NOMO-1 (cell line): Measurements from ENCODE around the gene ARL2BP.
"Not testable (repeated sequence)": the region's sequence is repeated elsewhere in the genome, so short reads cannot be mapped to it uniquely, and the experiment has no call there.

Experiments
- DNase-seq, 2 experiments: peaks; one replicate each; lab custom pipeline; 2025; ENCODE audit not compliant: unreplicated experiment in 2 of 2; lab: John Stamatoyannopoulos, UW

ARL2BP gene

DNA sequence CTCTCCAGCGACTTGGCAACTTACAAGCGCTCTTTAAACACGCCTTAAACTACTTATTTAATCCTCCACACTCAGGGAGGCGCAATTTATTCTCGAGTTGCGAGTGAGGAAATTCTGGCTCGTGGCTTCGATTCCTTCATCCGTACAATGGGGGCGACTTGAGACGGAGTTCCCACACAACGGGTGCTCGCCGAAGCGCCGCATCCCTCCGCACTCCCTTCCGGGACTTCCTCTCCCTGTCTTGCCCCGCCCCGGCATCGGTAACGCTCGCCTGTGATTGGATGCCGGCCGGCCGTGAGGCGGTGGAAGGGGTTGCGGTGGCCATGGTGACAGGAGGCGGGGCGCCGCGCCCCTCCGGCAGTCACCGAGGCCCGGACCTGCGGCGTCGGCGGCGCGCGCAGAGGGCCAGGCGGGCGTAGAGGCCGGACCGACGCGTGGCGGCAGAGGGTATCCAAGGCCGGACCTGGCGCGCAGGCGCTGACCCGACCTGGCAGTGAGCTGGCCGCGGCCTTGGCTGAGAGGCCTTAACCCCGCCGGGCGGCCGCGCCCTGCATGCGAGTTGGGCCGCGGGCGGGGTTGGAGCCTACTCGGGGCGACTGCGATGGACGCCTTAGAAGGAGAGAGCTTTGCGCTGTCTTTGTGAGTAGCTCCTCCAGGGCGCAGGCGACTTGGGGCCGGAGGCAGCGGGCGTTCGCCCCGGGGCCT, at the start of gene ARL2BP:
Gene ARL2BP (plus strand): TSS at position 493 of the 705 bp plus-strand sequence. CDS start 109 bp downstream, at position 602.
- DNase-seq, result peak; percentile 96 to 98

DNA sequence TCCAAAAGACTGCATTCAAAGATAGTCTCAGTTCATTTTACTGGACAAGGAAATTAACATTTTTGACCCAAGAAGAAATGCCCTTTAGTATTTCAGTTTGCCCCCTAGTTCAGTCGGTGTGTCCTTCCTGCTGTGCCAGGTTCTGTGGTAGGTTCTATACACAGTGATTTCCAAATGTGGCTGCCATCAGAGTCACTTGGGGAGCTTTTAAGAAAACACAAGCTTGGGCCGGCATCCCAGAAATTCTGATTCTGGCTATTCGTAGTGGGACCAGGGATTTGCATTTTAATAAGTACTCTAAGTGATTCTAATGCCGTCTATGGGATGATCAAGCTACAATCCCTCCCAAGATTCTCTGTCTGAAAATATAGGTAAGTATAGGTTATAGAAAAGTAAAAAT, 48.8 kb upstream of the ARL2BP start:
- DNase-seq, result no peak

DNA sequence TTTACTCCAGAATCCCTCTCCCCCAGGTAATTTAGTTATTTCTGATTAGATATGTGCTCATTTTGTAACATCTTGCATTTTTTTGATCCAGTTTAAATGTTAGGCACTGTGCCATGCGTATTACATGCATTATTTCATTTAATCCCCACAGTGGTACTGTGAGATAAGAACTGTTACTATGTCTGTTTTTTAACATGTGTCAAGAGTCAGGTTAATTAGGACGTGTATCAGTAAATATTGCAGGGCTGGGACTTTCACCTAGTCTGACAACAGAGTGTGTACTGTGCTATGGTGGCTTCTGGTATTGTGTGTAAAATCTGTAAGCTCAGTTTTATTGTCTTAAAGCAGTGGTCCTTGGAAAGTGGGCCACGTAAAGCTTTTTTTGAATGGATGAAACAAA, 48.3 kb upstream of the ARL2BP start:
- DNase-seq, result no peak

DNA sequence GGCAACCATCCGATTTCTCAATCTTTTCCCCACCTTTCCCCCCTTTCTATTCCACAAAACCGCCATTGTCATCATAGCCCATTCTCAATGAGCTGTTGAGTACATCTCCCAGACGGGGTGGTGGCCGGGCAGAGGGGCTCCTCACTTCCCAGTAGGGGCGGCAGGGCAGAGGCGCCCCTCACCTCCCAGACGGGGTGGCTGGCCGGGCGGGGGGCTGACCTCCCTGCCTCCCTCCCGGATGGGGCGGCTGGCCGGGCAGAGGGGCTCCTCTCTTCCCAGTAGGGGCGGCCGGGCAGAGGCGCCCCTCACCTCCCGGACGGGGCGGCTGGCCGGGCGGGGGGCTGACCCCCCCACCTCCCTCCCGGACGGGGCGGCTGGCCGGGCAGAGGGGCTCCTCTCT, 44.7 kb upstream of the ARL2BP start:
- DNase-seq, result not testable (repeated sequence)

DNA sequence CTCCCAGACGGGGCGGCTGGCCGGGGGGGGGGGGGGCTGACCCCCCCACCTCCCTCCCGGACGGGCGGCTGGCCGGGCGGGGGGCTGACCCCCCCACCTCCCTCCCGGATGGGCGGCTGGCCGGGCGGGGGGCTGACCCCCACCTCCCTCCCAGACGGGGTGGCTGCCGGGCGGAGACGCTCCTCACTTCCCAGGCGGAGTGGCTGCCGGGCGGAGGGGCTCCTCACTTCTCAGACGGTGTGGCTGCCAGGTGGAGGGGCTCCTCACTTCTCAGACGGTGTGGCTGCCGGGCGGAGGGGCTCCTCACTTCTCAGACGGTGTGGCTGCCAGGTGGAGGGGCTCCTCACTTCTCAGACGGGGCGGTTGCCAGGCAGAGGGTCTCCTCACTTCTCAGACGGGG, 44.1 kb upstream of the ARL2BP start:
- DNase-seq, result not testable (repeated sequence)

DNA sequence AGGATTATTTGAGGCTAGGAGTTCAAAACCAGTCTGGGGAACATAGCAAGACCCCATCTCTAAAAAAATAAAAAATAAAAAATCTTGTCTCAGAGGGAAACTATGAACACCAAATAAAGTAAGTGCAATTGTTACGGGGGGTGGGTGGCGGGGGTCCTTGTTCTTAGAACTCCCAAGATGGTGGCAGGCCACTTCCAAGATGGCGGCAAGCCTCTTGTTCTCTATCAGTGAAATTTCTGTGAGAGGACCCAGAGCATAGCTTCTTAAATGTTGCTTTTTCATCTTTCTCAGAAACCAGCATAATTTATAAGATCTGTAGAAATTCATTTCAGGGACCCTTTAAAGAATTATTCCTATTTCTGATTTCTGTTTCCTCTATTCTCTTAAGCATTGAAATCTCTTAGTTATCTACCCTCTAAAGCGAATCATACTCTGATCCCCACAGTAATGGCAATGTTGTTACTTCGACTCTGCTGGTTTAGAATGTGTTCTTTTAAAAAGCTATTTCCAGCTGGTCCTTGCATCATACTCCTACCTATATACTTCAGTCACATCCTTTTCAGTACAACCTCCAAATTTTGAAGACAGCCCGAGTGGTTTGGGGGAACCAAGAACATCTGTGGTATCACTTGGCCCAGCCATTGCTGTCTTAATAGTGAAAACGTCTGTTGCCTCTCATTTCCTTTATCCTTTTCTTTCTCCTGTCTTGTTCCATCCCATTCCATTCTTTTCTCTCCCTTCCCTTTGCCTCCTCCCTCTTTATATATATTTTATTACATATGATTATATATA, 42.8 kb upstream of the ARL2BP start:
- no peak for DNase-seq

DNA sequence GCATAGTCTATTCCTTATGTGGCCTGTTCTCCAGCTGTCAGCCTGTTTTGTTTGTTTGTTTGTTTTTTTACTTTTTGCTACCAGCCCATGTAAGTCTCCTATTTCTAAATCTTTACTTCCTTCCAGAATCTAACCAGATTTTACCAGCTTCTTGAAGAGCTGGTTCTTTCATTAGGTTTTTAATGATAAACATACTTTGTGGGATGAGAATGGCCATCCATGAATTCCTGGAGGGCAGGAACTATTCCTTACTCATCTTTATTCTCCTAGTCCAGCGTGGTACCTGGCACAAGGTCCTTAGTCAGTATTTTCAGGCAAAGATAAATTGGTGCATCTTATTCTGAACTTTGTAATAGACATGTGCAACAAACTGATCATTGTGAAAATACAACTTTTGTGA, 41.6 kb upstream of the ARL2BP start:
- DNase-seq, result no peak

DNA sequence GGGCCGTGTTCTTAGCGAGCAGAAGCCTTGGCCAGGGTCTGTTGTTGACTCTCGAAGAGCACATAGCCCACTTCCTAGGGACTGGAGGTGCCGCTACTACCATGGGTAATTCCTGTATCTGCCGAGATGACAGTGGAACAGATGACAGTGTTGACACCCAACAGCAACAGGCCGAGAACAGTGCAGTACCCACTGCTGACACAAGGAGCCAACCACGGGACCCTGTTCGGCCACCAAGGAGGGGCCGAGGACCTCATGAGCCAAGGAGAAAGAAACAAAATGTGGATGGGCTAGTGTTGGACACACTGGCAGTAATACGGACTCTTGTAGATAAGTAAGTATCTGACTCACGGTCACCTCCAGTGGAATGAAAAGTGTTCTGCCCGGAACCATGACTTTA, 40.4 kb upstream of the ARL2BP start:
- DNase-seq, result no peak

DNA sequence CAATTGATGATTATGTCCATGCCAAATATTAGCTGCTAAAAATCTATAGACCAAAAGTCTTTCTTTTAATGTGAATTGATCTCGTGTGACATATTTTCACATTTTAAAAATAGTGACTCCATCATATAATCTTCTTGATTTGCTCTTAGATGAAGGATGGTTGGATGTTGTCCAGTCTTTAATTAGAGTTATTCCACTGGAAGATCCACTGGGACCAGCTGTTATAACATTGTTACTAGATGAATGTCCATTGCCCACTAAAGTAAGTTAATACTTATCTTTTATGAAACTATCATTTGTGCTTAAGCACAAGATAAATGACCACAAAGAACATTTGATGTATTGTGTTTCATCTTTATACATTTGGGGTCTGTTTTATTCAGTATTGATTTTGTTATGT, 36.1 kb upstream of the ARL2BP start:
- DNase-seq, result no peak

DNA sequence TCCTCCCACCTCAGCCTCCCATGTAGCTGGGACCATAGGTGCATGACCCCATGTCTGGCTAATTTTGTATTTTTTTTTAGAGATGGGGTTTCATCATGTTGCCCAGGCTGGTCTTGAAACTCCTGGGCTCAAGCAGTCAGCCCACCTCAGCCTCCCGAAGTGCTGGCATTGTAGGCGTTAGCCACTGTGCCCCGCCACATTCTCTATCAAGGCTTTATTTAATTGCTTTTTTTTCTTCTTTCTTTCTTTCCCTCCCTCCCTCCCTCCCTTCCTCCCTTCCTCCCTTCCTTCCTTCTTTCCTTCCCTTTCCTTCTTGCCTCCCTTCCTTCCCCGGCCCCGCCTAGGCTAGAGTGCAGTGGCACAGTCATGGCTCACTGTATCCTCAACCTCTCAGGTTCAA, 35.3 kb upstream of the ARL2BP start:
- no peak for DNase-seq

DNA sequence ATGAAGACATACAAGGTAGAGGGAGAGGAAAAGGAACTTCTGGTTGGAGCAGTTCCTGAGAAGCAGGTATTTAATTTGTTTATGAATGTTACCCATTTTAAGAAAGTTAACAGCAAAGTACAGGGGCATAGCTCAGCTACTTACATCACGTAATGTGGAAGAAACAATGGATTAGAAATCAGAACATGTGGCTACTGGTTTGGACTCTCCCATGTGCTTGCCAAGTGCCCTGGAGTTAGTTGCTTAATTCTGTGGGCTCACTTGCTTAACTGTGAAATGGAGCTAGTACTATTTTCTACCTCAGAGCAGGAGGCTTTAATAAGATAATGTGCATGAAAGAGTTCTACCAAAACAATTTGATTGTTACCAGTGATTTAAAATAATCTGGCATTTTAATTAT, 31.6 kb upstream of the ARL2BP start:
- DNase-seq, result no peak

DNA sequence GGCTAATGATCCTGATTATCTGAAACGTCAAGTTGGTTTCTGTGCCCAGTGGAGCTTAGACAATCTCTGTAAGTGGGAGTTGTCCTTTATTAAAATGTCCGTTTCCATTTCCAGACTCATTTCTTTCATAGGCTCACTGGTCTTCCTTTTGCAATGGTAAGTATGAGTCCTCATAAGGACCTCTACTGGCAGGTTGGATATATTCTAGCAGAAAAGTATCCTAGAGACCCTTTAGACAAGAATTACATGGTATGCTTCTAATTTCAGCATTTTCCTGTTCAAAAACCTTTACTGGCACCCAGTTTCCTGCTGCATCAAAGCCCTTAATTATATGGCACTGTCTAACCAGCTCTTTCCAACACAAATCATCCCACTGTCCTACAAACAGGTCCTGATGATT, 28.1 kb upstream of the ARL2BP start:
- DNase-seq, result no peak

DNA sequence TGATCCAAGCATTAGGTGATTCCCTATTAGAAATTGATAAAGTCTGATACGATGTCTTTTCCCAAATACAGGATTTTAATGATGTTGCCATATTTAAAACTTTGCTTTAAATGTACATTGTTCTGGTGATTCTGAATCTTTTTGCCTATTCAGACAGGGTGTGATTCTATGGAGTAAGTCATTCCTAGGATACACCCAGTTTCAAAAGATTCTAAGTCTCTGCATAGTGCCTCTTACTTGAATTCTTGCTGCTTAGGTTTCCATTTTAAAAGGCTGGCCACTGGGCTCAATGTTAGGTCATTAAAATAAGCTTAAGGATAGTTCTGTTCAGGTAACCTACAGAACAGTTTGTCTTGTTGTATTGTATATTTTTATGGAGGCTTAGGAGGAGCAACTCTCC, 22.0 kb upstream of the ARL2BP start:
- no peak for DNase-seq

DNA sequence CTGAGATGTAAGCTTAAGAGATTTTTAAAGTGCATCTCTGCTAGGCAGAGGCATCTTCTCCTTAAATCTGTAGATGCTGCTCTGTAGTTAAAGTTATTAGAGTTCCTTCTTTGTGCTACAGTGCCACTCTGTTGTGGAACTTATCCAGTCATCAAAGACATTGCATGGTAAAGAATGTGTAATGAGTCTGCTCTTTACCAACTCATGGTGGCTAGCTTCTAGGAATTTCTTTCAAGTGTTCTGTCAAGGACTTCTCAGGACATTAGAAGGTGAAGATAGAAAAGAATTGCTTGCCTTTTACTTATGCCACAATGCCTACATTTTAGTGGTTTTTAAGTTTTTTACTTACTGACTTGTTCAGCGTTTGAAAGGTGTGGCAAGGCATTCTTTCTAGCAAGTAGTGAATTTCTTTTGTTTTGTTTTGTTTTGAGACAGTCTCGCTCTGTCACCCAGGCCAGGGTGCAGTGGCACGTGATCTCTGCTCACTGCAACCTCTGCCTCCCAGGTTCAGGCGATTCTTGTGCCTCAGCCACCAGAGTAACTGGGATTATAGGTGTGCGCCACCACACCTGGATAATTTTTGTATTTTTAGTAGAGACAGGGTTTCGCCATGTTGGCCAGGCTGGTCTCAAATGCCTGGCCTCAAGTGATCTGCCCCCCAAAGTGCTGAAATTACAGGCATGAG, 20.3 kb upstream of the ARL2BP start:
- DNase-seq, result no peak

DNA sequence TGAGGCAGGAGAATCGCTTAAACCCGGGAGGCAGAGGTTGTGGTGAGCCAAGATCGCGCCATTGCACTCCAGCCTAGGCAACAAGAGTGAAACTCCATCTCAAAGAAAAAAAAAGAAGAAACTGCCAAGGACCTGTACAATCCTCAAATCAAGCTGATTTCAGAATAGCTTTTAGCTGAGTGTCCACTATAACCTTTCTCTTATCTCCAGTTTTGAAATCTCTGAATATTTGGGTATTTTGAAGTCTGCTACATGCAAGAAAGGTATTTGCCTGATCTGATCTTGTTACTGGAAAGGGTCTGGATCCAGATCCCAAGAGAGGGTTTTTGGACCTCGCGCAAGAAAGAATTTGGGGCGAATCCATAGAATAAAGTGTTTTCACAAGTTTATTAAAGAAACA, 19.1 kb upstream of the ARL2BP start:
- no peak for DNase-seq

DNA sequence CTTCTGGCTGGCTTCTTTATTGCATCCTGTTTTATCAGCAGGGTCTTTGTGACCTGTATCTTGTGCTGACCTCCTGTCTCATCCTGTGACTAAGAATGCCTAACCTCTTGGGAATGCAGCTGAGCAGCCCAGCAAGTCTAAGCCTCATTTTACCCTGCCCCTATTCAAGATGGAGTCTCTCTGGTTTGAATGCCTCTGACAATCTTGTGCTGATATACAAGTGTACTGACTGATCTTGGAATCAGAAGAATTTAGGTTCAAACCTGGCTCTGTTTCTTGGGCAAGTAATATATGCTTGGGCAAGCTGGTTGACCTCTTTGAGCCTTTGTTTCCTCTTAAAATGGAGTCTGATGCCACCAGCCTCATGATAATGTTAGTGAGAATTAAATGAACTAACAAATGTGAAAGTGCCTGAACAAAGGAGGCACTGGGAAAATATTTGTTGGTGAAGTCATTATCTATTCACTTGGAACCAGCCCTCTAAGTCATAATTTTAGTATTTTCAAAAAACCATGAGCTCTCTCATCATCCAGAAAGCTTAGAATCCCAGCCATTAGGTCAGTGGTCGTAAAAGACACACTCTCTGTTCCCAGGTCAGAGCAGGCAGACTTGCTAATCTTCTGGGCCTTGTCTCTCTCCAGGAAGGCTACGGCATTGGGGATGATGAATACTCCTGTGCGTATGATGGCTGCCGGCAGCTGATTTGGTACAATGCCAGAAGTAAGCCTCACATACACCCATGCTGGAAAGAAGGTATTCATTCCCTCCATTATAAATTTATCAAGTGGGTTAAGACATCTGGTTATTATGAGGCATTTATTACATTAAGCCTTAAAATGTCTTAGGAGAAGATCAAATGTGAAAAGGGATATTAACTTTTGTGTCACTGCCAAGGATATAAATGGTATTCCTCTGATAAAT, 18.1 kb upstream of the ARL2BP start:
- DNase-seq, result no peak

DNA sequence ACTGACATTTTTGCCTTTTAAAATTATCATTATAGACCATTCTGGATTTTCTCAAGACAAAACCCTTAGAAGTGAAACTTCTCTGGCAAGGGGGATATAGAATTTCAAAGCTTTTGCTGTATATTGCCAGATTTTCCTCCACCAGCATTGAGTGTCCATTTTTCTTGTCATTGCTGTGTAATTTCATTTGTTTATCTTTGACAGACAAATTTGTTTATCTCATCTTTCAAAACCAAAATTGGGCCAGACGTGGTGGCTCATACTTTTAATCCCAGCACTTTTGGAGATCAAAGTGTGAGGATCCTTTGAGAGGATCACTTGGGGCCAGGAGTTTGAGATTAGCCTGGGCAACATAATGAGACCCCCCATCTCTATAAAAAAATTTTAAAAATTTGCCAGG, 16.0 kb upstream of the ARL2BP start:
- no peak for DNase-seq

DNA sequence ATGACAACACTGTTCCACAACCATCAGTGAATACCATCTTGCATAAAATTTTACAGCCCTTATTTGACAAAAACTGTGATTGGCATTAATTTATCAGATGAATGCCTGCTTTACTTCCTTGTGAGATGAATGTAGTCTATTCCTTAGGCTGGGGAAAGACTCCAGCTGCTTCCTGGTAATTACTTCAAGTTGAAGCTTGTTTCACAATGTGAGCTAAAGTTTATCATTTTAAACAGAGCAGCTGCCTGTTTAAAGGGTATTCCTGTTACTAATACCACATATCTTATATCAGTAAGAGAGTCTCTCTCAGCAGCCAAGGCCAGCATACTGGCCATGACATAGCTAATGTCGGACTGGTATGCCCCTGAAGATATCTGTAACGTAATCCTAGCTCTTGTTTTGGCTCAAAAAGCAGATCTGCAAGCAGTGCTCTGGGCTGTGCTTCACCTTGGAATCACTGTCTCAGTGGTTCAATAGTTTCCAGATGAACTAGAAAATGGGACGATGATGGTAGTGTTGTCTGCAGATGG, 13.2 kb upstream of the ARL2BP start:
- DNase-seq, result no peak

DNA sequence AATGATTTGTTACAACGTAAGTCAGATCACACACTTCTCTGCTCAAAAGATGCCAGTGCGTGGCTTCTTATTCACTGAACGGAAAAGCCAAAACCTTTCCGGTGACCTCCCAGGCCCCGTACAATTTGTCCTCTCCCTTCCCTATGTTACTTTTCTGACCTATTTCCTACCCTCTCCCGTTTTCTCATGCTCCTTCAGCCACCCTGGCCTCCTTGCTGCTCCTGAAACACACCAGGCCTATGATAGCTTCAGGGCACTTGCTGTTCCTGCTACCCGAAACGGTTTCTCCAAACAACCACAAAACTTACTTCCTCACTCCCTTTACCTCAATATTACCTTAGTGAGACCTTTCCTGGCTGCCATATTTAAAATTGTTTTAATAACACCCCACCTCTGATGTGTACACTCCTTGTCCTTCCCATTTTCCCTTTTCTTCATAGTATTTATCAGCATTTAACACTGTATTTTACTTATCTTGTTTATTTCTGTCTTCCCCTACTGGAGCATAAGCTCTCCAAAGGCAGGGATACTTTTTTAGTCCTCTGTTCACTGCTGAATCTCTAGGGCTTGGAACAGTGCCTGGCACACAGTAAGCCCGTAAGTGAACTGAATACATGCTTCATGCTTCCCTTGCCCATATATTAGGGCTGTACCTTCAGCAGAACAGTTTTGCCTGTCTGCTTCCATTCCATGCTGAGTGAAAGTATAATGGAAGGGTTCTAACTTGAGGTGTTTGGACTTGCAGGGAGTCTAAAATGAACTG, 10.9 kb upstream of the ARL2BP start:
- DNase-seq, result no peak

DNA sequence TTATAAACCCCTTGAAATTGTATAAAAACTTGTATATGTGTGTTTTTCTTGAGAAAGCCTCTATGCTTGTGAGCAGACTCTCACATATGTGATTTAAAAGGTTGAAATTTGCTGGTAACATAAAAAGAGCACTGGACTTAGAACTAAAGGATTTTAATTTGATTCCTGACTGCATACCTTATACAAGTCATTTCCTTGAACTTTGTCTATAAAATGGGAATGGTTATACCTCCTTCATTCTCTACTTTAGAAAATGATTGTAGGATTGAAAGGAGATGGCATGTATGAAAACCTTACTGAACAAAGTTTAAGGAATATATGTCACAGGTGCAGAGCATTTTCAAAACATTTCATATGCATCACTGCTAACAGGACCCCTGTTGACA, 10.4 kb upstream of the ARL2BP start:
- DNase-seq, result no peak
